Measurements from ENCODE around the gene ELF1.

Gene ELF1

DNA sequence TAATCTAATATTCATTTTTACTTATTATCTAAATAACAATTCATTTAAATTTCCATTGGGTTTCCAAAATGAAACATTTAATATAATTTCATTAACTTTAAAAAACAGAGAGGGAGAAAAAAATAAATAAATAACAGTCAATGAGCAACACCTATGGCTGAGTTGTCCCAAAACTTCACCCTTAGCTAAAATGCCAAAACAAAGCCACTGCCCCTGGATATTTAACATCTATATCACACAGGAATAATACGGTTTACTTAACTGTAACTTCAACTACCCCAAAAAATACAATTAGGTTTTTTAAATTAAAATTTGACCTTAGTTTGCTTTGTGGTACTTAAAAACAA lies 541 bp downstream of the ELF1 start:
- TF ChIP-seq SIN3A (IDR thresholded peaks at IDR 0.05; ENCODE audit: borderline replicate concordance, insufficient read depth, low read length) (no peak), FOXP2 (optimal IDR thresholded peaks at IDR 0.05; ENCODE audit: borderline replicate concordance, extremely low read depth, extremely low read length, insufficient read depth) (no peak), TAF1 (IDR thresholded peaks at IDR 0.05; ENCODE audit: borderline replicate concordance, insufficient read depth, low read length) (no peak), POLR2AphosphoS5 (IDR thresholded peaks at IDR 0.05; ENCODE audit: low read depth, low read length) (no peak), REST (IDR thresholded peaks at IDR 0.05; ENCODE audit: insufficient read depth in 1 of 2, low read depth in 2 of 2, low read length in 2 of 2) (no peak)

DNA sequence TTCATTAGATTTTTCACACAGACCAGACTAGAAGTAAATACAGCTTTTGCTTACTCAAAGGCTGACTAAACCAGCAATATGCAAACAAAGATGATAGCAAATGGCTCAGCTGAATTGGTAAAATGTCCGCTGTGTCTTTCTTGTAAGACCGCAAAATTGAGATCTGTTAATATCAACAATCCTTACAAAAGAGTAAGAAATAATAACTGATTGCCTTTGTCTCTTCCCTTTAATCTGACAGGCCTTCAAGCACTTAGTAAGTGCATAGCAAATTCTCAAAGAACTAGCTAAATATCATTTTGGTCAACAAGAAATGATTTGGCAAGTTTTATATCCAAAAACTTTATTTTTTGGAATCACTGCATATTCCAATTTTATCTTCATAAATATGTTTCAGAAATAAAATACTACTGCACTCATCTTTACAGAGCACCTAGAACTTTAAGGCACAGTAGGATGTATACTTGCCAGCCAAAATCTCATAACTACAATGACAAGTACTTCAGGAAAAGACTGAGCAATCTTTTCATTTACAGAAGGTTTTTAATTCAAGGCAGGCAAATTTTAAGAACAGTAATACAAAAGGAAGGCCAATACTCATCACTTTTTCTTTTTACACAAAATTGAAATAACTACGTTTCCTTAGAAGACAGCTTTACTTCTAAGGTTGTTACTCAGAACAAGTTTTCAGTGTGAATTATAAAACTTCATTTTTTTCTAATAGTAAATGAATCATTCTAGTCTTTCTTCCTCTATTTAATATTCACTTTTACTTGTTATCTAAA lies 1.1 kb downstream of the ELF1 start:
- TF ChIP-seq POLR2AphosphoS5 (IDR thresholded peaks at IDR 0.05; ENCODE audit: low read depth, low read length) (no peak), REST (IDR thresholded peaks at IDR 0.05; ENCODE audit: insufficient read depth in 1 of 2, low read depth in 2 of 2, low read length in 2 of 2) (no peak), SIN3A (IDR thresholded peaks at IDR 0.05; ENCODE audit: borderline replicate concordance, insufficient read depth, low read length) (no peak), FOXP2 (optimal IDR thresholded peaks at IDR 0.05; ENCODE audit: borderline replicate concordance, extremely low read depth, extremely low read length, insufficient read depth) (no peak), TAF1 (IDR thresholded peaks at IDR 0.05; ENCODE audit: borderline replicate concordance, insufficient read depth, low read length) (no peak)

DNA sequence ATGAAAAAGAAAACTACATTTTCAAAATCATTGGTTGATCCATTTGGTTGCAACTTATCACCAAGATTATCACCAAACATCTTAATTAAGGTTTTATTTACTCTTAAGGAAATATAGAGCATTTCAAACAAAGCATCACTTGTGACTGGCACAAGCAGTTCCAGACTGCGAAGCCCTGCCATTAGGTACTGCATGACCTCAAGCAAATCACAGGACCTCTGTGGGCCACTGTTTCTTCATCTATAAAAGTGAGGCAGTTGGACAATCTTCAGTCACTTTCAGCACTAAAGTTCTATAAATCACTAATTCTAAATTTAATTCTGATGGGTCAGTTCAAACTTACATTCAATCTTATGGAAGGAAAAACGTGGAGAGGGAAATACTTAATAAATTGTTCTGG lies 2.0 kb downstream of the ELF1 start:
- TF ChIP-seq SIN3A (IDR thresholded peaks at IDR 0.05; ENCODE audit: borderline replicate concordance, insufficient read depth, low read length) = no peak
- no peak for TF ChIP-seq REST (IDR thresholded peaks at IDR 0.05; ENCODE audit: insufficient read depth in 1 of 2, low read depth in 2 of 2, low read length in 2 of 2)
- no peak for TF ChIP-seq POLR2AphosphoS5 (IDR thresholded peaks at IDR 0.05; ENCODE audit: low read depth, low read length)
- no peak for TF ChIP-seq TAF1 (IDR thresholded peaks at IDR 0.05; ENCODE audit: borderline replicate concordance, insufficient read depth, low read length)
- no peak for TF ChIP-seq FOXP2 (optimal IDR thresholded peaks at IDR 0.05; ENCODE audit: borderline replicate concordance, extremely low read depth, extremely low read length, insufficient read depth)

GRCh38 chr13:41015920-41016319 lies 3.2 kb downstream of the ELF1 start:
- no peak for TF ChIP-seq REST (IDR thresholded peaks at IDR 0.05; ENCODE audit: insufficient read depth in 1 of 2, low read depth in 2 of 2, low read length in 2 of 2)
- TF ChIP-seq FOXP2 (optimal IDR thresholded peaks at IDR 0.05; ENCODE audit: borderline replicate concordance, extremely low read depth, extremely low read length, insufficient read depth) = no peak
- no peak for TF ChIP-seq POLR2AphosphoS5 (IDR thresholded peaks at IDR 0.05; ENCODE audit: low read depth, low read length)
- no peak for TF ChIP-seq TAF1 (IDR thresholded peaks at IDR 0.05; ENCODE audit: borderline replicate concordance, insufficient read depth, low read length)
- no peak for TF ChIP-seq SIN3A (IDR thresholded peaks at IDR 0.05; ENCODE audit: borderline replicate concordance, insufficient read depth, low read length)
